Neural progenitor cell (in vitro differentiated cells): Measurements from ENCODE around the gene MAP3K3. TPM values are rescaled to one million over a fixed set of nuclear protein-coding genes. Genes with fewer than 3 reads are reported as not detected.

Experiments used
- DNase-seq: peaks from one replicate; pipeline ENCODE4 v3.0.0-alpha.2; 2016; ENCODE audit warnings: low spot score
- H2AFZ ChIP-seq: fragments of 200-600 bp; sonication (generic); replicated peaks from 2 replicates; pipeline ENCODE4 v1.6.1; 2016; ENCODE audit warnings: antibody characterized with exemption
- H3F3A ChIP-seq: fragments of 200-600 bp; sonication (generic); 2 replicates; pipeline ENCODE4 v1.6.1; 2016; ENCODE audit warnings: antibody characterized with exemption, low read depth
- H3K27ac ChIP-seq: fragments of 200-600 bp; sonication (generic); 2 replicates; pipeline ENCODE4 v1.5.1; 2016; ENCODE audit warnings: mild to moderate bottlenecking
- H3K27me3 ChIP-seq: fragments of 200-600 bp; sonication (generic); 2 replicates; pipeline ENCODE4 v1.6.1; 2016; ENCODE audit warnings: mild to moderate bottlenecking, moderate library complexity
- H3K36me3 ChIP-seq: fragments of 200-600 bp; sonication (generic); 2 replicates; pipeline ENCODE4 v1.5.1; 2016
- H3K4me1 ChIP-seq: fragments of 200-600 bp; sonication (generic); 2 replicates; pipeline ENCODE4 v1.6.1; 2016; ENCODE audit warnings: mixed run types
- H3K4me2 ChIP-seq: fragments of 200-600 bp; sonication (generic); 2 replicates; pipeline ENCODE4 v1.6.1; 2016
- H3K4me3 ChIP-seq: fragments of 200-600 bp; sonication (generic); 2 replicates; pipeline ENCODE4 v1.5.1; 2016
- H3K79me2 ChIP-seq: fragments of 200-600 bp; sonication (generic); 2 replicates; pipeline ENCODE4 v1.6.1; 2016; ENCODE audit warnings: low read depth
- H3K9ac ChIP-seq: fragments of 200-600 bp; sonication (generic); 2 replicates; pipeline ENCODE4 v1.6.1; 2016
- H3K9me3 ChIP-seq: fragments of 200-600 bp; sonication (generic); 2 replicates; pipeline ENCODE4 v1.5.1; 2016; ENCODE audit warnings: low read depth
- H4K20me1 ChIP-seq: fragments of 200-600 bp; sonication (generic); 2 replicates; pipeline ENCODE4 v1.6.1; 2016; ENCODE audit warnings: low read depth
- H3K27ac Mint-ChIP-seq: 3 replicates; pipeline ENCODE4 v1.8.0; 2021; ENCODE audit warnings: mixed read lengths
- H3K27me3 Mint-ChIP-seq: 2 replicates; pipeline ENCODE4 v1.8.0; 2022; ENCODE audit warnings: low read depth, mild to moderate bottlenecking, inconsistent platforms, moderate library complexity, mixed read lengths; ENCODE audit not compliant: insufficient read depth
- H3K36me3 Mint-ChIP-seq: 3 replicates; pipeline ENCODE4 v1.8.0; 2021; ENCODE audit warnings: mixed read lengths
- H3K4me1 Mint-ChIP-seq: 3 replicates; pipeline ENCODE4 v1.8.0; 2021; ENCODE audit warnings: mixed read lengths
- H3K4me3 Mint-ChIP-seq: 3 replicates; pipeline ENCODE4 v1.8.0; 2021; ENCODE audit warnings: mild to moderate bottlenecking, moderate library complexity, mixed read lengths
- H3K9me3 Mint-ChIP-seq: 3 replicates; pipeline ENCODE4 v1.8.0; 2020; ENCODE audit warnings: mixed read lengths
- EZH2 ChIP-seq: fragments of 200-600 bp; sonication (generic); IDR thresholded peaks from 2 replicates; pipeline ENCODE4 v1.6.1; 2017; ENCODE audit warnings: antibody characterized with exemption, mild to moderate bottlenecking, moderate library complexity
- EZH2phosphoT487 ChIP-seq: fragments of 200-600 bp; sonication (generic); IDR thresholded peaks from 2 replicates; pipeline ENCODE4 v1.6.1; 2017; ENCODE audit warnings: antibody characterized with exemption
- small RNA-seq: library from RNA; depleted of rRNA; stranded (forward); fragments of <200 nt; gene quantifications from one replicate; pipeline ENCODE3, GENCODE V24; 2015
- total RNA-seq: library from RNA; depleted of rRNA; stranded (reverse); fragments of >200 nt; gene quantifications from 2 replicates; pipeline ENCODE4 v1.2.3, GENCODE V29; 2015; ENCODE audit warnings: low replicate concordance
- TF ChIP-seq, protein P1 (sequence below): fragments of 200-600 bp; sonication (generic); IDR thresholded peaks from 2 replicates; pipeline ENCODE4 v1.5.1; 2017; ENCODE audit warnings: antibody characterized with exemption, mild to moderate bottlenecking

MAP3K3 gene
- total RNA-seq, 1 donor from 2014 or later: 21.6 TPM

GRCh38 chr17:63741143-63741407 is 118.9 kb downstream of the MAP3K3 start:
- no peaks in the 10 kb centered on the region for H3K36me3 ChIP-seq
- H3K27me3 ChIP-seq: no peaks in the 10 kb centered on the region
- peaks cover 40% of the 10 kb centered on the region for H3K79me2 ChIP-seq
- peak overlapping the region; percentile 78 for H2AFZ ChIP-seq
- Mint-ChIP-seq H3K27ac (peak overlapping the region; percentile 82), H3K36me3 (peaks cover 3% of the 10 kb centered on the region), H3K4me1 (peaks cover 14% of the 10 kb centered on the region), H3K4me3 (peak overlapping the region; percentile 99), H3K27me3 (peaks cover 3% of the 10 kb centered on the region), H3K9me3 (no peaks in the 10 kb centered on the region)
- H3K4me1 ChIP-seq: peaks cover 6% of the 10 kb centered on the region
- no peak for DNase-seq
- peaks cover 7% of the 10 kb centered on the region for H4K20me1 ChIP-seq
- peak overlapping the region; percentile 85 for H3K4me3 ChIP-seq
- H3K4me2 ChIP-seq: peak overlapping the region; percentile 89
- H3K9ac ChIP-seq: peak overlapping the region; percentile 71
- TF ChIP-seq EZH2 (no peak), EZH2phosphoT487 (no peak)
- TF ChIP-seq, protein P1, sequence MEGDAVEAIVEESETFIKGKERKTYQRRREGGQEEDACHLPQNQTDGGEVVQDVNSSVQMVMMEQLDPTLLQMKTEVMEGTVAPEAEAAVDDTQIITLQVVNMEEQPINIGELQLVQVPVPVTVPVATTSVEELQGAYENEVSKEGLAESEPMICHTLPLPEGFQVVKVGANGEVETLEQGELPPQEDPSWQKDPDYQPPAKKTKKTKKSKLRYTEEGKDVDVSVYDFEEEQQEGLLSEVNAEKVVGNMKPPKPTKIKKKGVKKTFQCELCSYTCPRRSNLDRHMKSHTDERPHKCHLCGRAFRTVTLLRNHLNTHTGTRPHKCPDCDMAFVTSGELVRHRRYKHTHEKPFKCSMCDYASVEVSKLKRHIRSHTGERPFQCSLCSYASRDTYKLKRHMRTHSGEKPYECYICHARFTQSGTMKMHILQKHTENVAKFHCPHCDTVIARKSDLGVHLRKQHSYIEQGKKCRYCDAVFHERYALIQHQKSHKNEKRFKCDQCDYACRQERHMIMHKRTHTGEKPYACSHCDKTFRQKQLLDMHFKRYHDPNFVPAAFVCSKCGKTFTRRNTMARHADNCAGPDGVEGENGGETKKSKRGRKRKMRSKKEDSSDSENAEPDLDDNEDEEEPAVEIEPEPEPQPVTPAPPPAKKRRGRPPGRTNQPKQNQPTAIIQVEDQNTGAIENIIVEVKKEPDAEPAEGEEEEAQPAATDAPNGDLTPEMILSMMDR: no peak
- H3K27ac ChIP-seq: peak overlapping the region; percentile 49
- H3F3A ChIP-seq: peaks cover 45% of the 10 kb centered on the region
- no peaks in the 10 kb centered on the region for H3K9me3 ChIP-seq

DNA sequence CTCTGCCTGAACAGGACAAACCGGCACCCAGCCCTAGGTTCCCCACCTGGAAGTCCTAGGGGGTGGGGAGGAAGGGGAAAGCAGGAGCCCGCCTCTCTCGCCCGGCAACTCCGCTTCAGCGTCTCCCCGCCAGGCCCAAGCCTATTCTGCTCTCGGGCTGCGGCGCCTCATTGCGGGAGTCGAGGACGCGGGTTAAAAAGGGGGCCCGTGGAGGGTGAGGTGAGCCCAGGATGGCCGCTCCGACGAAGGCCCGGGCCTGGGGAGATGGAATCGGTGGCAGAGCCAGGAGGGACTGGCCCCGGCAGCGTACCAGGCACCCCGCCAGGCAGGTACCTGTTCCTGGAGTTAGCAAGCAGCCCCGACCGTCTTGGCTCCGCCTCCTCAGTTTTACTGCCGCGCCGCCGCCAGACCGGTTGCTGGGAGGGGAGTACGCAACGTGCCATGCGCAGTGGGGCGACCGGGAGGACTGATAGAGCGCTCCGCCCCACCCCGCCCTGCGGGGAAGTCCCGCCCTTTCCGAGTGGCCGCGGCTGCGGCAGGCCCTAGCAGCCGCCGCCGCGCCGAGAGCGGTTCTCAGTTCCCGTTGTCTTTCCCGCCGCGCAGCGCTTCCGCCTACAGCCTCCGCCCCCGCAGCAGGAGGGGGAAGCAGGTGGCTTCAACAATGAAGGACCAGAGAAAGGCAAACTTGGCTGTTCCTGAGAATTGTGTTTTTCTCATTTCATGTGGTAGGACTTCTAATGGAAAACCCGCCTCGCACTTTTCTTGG is 119.4 kb downstream of the MAP3K3 start, which contains the start of gene STRADA:
STRADA (minus strand) TSS at position 392 of the 766 bp plus-strand sequence. CDS start 13,430 bp downstream, outside the sequence.
- TF ChIP-seq EZH2 (no peak), EZH2phosphoT487 (no peak)
- TF ChIP-seq, protein P1: no peak
- Mint-ChIP-seq H3K36me3 (peaks cover 3% of the 10 kb centered on the region), H3K4me3 (peak within 1 kb of the TSS; percentile 99), H3K4me1 (peaks cover 14% of the 10 kb centered on the region), H3K27me3 (peaks cover 3% of the 10 kb centered on the region), H3K27ac (peak within 1 kb of the TSS; percentile 99), H3K9me3 (no peaks in the 10 kb centered on the region)
- H3F3A ChIP-seq: peaks cover 45% of the 10 kb centered on the region
- peak within 1 kb of the TSS; percentile 85 for H3K4me3 ChIP-seq
- H2AFZ ChIP-seq: peak within 1 kb of the TSS; percentile 78
- H3K9ac ChIP-seq: peak within 1 kb of the TSS; percentile 71
- peaks cover 35% of the 10 kb centered on the region for H3K79me2 ChIP-seq
- H3K27ac ChIP-seq: peak within 1 kb of the TSS; percentile 79
- no peaks in the 10 kb centered on the region for H3K9me3 ChIP-seq
- peak; percentile 99 for DNase-seq
- peaks cover 4% of the 10 kb centered on the region for H4K20me1 ChIP-seq
- peaks cover 5% of the 10 kb centered on the region for H3K36me3 ChIP-seq
- no peaks in the 10 kb centered on the region for H3K27me3 ChIP-seq
- H3K4me1 ChIP-seq: peaks cover 6% of the 10 kb centered on the region
- H3K4me2 ChIP-seq: peak within 1 kb of the TSS; percentile 89

Small RNA genes lying within 50 kb of the gene (small RNA-seq; reads per million reads assigned to genes)
- gene RNU6-288P: not detected

Other genes with a start within 250 kb of the MAP3K3 start
- gene CYB561, start 176.1 kb upstream of the MAP3K3 start, total RNA-seq: 4.2 and 7.7 TPM in 2 replicates
- gene ACE, start 145.4 kb upstream of the MAP3K3 start, total RNA-seq: 0.22 TPM in 1 of 2 replicates, not detected in the other
- gene KCNH6, start 99.1 kb upstream of the MAP3K3 start, total RNA-seq: 0.03 TPM in 1 of 2 replicates, not detected in the other
- gene DCAF7, start 71.9 kb upstream of the MAP3K3 start, total RNA-seq: 56.5 and 70.6 TPM in 2 replicates
- 15.4 and 18.3 TPM in 2 replicates for gene TACO1, start 21.5 kb upstream of the MAP3K3 start, total RNA-seq
- 7.0 and 36.9 TPM in 2 replicates for gene LIMD2, start 77.7 kb downstream of the MAP3K3 start, total RNA-seq
- 46.6 and 69.6 TPM in 2 replicates for gene STRADA, start 119.4 kb downstream of the MAP3K3 start, total RNA-seq
- 49.2 and 60.8 TPM in 2 replicates for gene CCDC47, start 151.2 kb downstream of the MAP3K3 start, total RNA-seq
- gene DDX42, start 151.8 kb downstream of the MAP3K3 start, total RNA-seq: 87.4 and 104 TPM in 2 replicates
- 49.6 and 69.7 TPM in 2 replicates for gene PSMC5, start 205.0 kb downstream of the MAP3K3 start, total RNA-seq
- 21.8 and 44.3 TPM in 2 replicates for gene FTSJ3, start 205.2 kb downstream of the MAP3K3 start, total RNA-seq
- 80.7 and 100 TPM in 2 replicates for gene SMARCD2, start 220.3 kb downstream of the MAP3K3 start, total RNA-seq